ENCODE data around the gene PAOX. TPM values are rescaled to one million over a fixed set of nuclear protein-coding genes. Genes with fewer than 3 reads are reported as not detected.

Gene PAOX
- total RNA-seq, 1 experiment from 2014 or later: 6.7 TPM

DNA sequence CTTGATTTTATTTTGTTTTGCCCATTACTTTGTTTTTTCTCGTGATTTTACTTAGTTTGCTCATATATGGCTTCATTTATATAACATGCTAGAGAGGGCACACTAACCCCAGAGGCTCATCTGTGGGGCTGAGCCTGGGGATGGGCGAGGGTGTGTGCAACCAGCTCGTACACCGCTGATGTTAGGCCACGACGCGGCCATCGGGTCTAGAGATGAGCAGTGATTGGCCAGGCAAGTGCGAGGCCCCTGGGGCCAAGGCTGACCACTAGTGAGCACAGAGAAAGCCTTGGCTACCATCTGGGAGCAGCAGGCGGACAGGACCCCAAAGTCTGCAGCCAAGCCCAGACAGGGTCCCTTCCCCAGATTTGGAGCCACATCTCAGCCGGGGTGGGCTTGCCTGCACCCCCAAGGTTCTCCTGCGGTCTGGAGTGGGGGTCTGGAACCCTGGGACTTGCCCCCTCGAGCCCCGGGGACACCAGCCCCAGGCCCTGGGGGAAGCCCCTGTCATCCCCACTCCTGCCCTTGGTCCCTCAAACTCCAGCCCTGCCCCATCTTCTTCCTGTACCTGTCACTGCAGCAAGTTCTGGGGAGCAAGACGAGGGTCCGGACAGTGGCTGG is 25.0 kb upstream of the PAOX start:
- Histone ChIP-seq H3K4me1 (peaks cover 41% of the 10 kb centered on the region), H3K9me3 (no peaks in the 10 kb centered on the region), H3K36me3 (ENCODE audit: control insufficient read depth, insufficient read depth, low read length) (0 out of 2 replicates have a peak, but pooled peaks cover 5% of the 10 kb centered on the region), H3K27me3 (replicated peaks; ENCODE audit: control insufficient read depth, insufficient read depth, low read length) (no peaks in the 10 kb centered on the region), H3K4me3 (ENCODE audit: low read depth, low read length) (no peak overlapping the region)
- H3K36me3 Mint-ChIP-seq (ENCODE audit: insufficient read depth, unreplicated experiment): peaks cover 28% of the 10 kb centered on the region
- ChIA-PET CTCF (interaction anchor here (0.9 to 1.7 kb wide), 2 partner anchors 24 to 66 kb away, joined by 3 to 11 read pairs; no protein-coding TSS in a partner anchor), POLR2A (interaction anchor here (0.5 kb wide), 1 partner anchor 20 kb away, joined by 5 read pairs; no protein-coding TSS in a partner anchor)
- TF ChIP-seq, protein P1, sequence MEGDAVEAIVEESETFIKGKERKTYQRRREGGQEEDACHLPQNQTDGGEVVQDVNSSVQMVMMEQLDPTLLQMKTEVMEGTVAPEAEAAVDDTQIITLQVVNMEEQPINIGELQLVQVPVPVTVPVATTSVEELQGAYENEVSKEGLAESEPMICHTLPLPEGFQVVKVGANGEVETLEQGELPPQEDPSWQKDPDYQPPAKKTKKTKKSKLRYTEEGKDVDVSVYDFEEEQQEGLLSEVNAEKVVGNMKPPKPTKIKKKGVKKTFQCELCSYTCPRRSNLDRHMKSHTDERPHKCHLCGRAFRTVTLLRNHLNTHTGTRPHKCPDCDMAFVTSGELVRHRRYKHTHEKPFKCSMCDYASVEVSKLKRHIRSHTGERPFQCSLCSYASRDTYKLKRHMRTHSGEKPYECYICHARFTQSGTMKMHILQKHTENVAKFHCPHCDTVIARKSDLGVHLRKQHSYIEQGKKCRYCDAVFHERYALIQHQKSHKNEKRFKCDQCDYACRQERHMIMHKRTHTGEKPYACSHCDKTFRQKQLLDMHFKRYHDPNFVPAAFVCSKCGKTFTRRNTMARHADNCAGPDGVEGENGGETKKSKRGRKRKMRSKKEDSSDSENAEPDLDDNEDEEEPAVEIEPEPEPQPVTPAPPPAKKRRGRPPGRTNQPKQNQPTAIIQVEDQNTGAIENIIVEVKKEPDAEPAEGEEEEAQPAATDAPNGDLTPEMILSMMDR (IDR thresholded peaks at IDR 0.05; ENCODE audit: insufficient read depth in 1 of 2, low read depth in 1 of 2, low read length in 1 of 2, severe bottlenecking in 1 of 2, unreplicated experiment in 1 of 2): no peak
- H3K4me3 Mint-ChIP-seq (ENCODE audit: unreplicated experiment): no peak overlapping the region
- no peak overlapping the region for H3K27ac Mint-ChIP-seq (ENCODE audit: unreplicated experiment)
- BruUV-seq (replicated peaks): no TSS peak
- no peak for DNase-seq
- no peaks in the 10 kb centered on the region for H3K9me3 Mint-ChIP-seq (ENCODE audit: unreplicated experiment)
- intact Hi-C loops (cut with micrococcal nuclease; ENCODE audit: unreplicated experiment): no loop called here
- H3K4me1 Mint-ChIP-seq (ENCODE audit: low read depth, unreplicated experiment): peaks cover 4% of the 10 kb centered on the region
- no peaks in the 10 kb centered on the region for H3K27me3 Mint-ChIP-seq (ENCODE audit: insufficient read depth, unreplicated experiment)

DNA sequence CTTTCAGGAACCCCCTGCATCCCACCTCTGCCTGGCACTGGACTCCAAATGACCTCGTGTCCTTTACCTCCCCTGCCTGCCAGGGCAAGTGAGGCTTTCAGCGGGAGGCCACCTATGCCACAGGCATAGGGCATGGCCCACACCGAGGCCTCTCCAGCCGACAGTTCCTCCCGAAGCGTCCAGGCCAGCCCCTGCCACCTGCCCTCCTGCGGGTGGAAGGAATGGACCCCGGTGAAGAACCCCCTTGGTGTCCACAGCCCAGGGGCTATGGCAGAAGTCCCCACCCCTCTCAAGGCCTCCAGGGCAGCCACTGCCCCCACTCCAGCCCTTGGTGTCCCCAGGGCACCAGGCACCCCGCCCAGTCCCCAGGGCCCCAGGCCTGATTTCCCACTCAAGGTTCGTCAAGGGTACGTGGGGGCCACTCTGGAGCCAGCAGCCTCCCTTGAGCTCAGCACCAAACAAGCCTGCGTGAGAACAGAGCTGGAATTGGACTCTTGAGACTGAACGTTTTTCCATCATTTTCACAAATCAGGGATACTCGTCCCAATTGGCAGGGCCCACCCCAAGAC is 24.3 kb upstream of the PAOX start:
- Mint-ChIP-seq H3K9me3 (ENCODE audit: unreplicated experiment) (no peaks in the 10 kb centered on the region), H3K4me1 (ENCODE audit: low read depth, unreplicated experiment) (peaks cover 3% of the 10 kb centered on the region), H3K27ac (ENCODE audit: unreplicated experiment) (no peak overlapping the region), H3K36me3 (ENCODE audit: insufficient read depth, unreplicated experiment) (peaks cover 26% of the 10 kb centered on the region), H3K4me3 (ENCODE audit: unreplicated experiment) (no peak overlapping the region), H3K27me3 (ENCODE audit: insufficient read depth, unreplicated experiment) (no peaks in the 10 kb centered on the region)
- H3K4me1 ChIP-seq: peaks cover 41% of the 10 kb centered on the region
- no peaks in the 10 kb centered on the region for H3K9me3 ChIP-seq
- 0 out of 2 replicates have a peak, but pooled peaks cover 5% of the 10 kb centered on the region for H3K36me3 ChIP-seq (ENCODE audit: control insufficient read depth, insufficient read depth, low read length)
- H3K4me3 ChIP-seq (ENCODE audit: low read depth, low read length): no peak overlapping the region
- ChIA-PET POLR2A (interaction anchor here (0.6 kb wide), 1 partner anchor 101 kb away, joined by 4 read pairs; no protein-coding TSS in a partner anchor), CTCF (no interaction called here)
- no peaks in the 10 kb centered on the region for H3K27me3 ChIP-seq (replicated peaks; ENCODE audit: control insufficient read depth, insufficient read depth, low read length)
- no peak for DNase-seq
- BruUV-seq (replicated peaks): no TSS peak
- intact Hi-C loops (cut with micrococcal nuclease; ENCODE audit: unreplicated experiment): no loop called here
- TF ChIP-seq, protein P1 (IDR thresholded peaks at IDR 0.05; ENCODE audit: insufficient read depth in 1 of 2, low read depth in 1 of 2, low read length in 1 of 2, severe bottlenecking in 1 of 2, unreplicated experiment in 1 of 2): no peak

DNA sequence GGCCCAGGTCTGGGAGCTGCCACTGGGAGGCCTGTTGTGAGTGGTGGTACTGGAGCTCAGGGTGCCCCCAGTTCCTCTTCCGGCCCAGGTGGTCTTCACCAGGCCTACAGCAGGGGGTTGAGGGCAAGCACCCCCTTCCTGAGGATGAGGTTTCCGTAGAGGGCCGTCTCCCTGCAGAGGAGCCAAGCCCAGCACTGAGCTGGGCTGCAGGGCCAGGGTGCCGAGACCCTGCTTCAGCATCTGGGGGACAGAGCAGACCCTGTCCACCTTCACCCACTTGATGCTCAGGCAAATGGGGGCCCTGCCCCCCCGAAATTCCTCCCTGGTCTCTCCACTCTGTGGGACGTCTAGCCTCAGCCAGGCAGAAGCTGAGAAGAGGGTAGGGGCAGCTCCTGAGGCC is 23.8 kb upstream of the PAOX start:
- TF ChIP-seq, protein P1 (IDR thresholded peaks at IDR 0.05; ENCODE audit: insufficient read depth in 1 of 2, low read depth in 1 of 2, low read length in 1 of 2, severe bottlenecking in 1 of 2, unreplicated experiment in 1 of 2): no peak

More for the DNA sequence above, 23.8 kb upstream of the PAOX start:
- Histone ChIP-seq H3K27me3 (replicated peaks; ENCODE audit: control insufficient read depth, insufficient read depth, low read length) (no peaks in the 10 kb centered on the region), H3K4me1 (peaks cover 41% of the 10 kb centered on the region), H3K36me3 (ENCODE audit: control insufficient read depth, insufficient read depth, low read length) (0 out of 2 replicates have a peak, but pooled peaks cover 5% of the 10 kb centered on the region), H3K4me3 (ENCODE audit: low read depth, low read length) (no peak overlapping the region), H3K9me3 (no peaks in the 10 kb centered on the region)
- Mint-ChIP-seq H3K9me3 (ENCODE audit: unreplicated experiment) (no peaks in the 10 kb centered on the region), H3K4me1 (ENCODE audit: low read depth, unreplicated experiment) (peaks cover 8% of the 10 kb centered on the region), H3K27me3 (ENCODE audit: insufficient read depth, unreplicated experiment) (no peaks in the 10 kb centered on the region), H3K36me3 (ENCODE audit: insufficient read depth, unreplicated experiment) (peaks cover 26% of the 10 kb centered on the region), H3K27ac (ENCODE audit: unreplicated experiment) (peak overlapping the region; percentile 35), H3K4me3 (ENCODE audit: unreplicated experiment) (no peak overlapping the region)
- no TSS peak for BruUV-seq (replicated peaks)
- intact Hi-C loops (cut with micrococcal nuclease; ENCODE audit: unreplicated experiment): no loop called here
- CTCF ChIA-PET: interaction anchor here (0.5 kb wide), 1 partner anchor 54 kb away, joined by 11 read pairs; no protein-coding TSS in a partner anchor
- POLR2A ChIA-PET: interaction anchor here (0.5 to 0.6 kb wide), 3 partner anchors 8 to 101 kb away, joined by 4 to 6 read pairs (median 5); partner anchors contain the start of gene PRAP1
- DNase-seq: no peak
